Breast epithelium (tissue), 4 donors: ENCODE results near the gene CYTH4. TPM values are rescaled to one million over a fixed set of nuclear protein-coding genes. Genes with fewer than 3 reads are reported as not detected.

Experiments used
- DNase-seq, 2 donors: peaks; one replicate each; pipeline ENCODE4 v3.0.0-alpha.2; 2019; ENCODE audit warnings: low spot score in 2 of 2
- H3K27ac ChIP-seq, 2 donors: fragments of 200-600 bp; sonication (generic) in 1 of 2; one replicate each; pipeline ENCODE4 v1.5.1; 2016 to 2019; ENCODE audit warnings: mild to moderate bottlenecking in 1 of 2
- H3K27me3 ChIP-seq, 2 donors: fragments of 200-600 bp; sonication (generic) in 1 of 2; one replicate each; pipeline versions ENCODE4 v1.5.1 to v1.6.0; 2017 to 2019; ENCODE audit warnings: control low read depth in 1 of 2, mild to moderate bottlenecking in 1 of 2
- H3K36me3 ChIP-seq: fragments of 200-600 bp; one replicate; pipeline ENCODE4 v1.5.1; 2019
- H3K4me1 ChIP-seq, 2 donors: fragments of 200-600 bp; sonication (generic); one replicate each; pipeline ENCODE4 v1.5.1; 2016 to 2019; ENCODE audit warnings: control low read depth in 1 of 2
- H3K4me3 ChIP-seq, 3 donors: fragments of 200-600 bp; sonication (generic); 1 replicate in 2 of 3; 2 replicates in 1 of 3; pipeline ENCODE4 v1.5.1; 2016 to 2019; ENCODE audit warnings: mild to moderate bottlenecking in 3 of 3, moderate library complexity in 2 of 3
- H3K9me3 ChIP-seq, 2 donors: fragments of 200-600 bp; sonication (generic) in 1 of 2; one replicate each; pipeline ENCODE4 v1.5.1; 2016 to 2019; ENCODE audit warnings: control low read depth in 1 of 2
- POLR2A ChIP-seq: fragments of 450-650 bp; IDR thresholded peaks from one replicate; pipeline ENCODE4 v1.6.1; 2016; ENCODE audit warnings: antibody characterized with exemption, mild to moderate bottlenecking, moderate library complexity
- POLR2AphosphoS5 ChIP-seq, 3 donors: sonication (generic); formaldehyde crosslinking; IDR thresholded peaks; one replicate each; pipeline ENCODE4 v1.6.1; 2017; ENCODE audit warnings: antibody characterized with exemption in 3 of 3
- intact Hi-C: fragments of 100-400 bp; cut with DNase I; formaldehyde crosslinking; loops from one replicate; pipeline ENCODE4 v1.15.1; 2023; ENCODE audit warnings: low total_unique reads
- total RNA-seq, 3 donors: library from RNA; depleted of rRNA; stranded (reverse); fragments of >200 nt; gene quantifications; one replicate each; pipeline ENCODE4 v1.1.0, GENCODE V29; 2016
- TF ChIP-seq, protein P1 (sequence below), 3 donors: fragments of 450-650 bp; IDR thresholded peaks; one replicate each; pipeline ENCODE4 v1.5.1; 2016 to 2017; ENCODE audit warnings: antibody characterized with exemption in 3 of 3, mild to moderate bottlenecking in 3 of 3, moderate library complexity in 3 of 3

The CYTH4 gene
- total RNA-seq, 3 donors from 2014 or later: 6.9 to 25.1 (median 10.5) TPM

DNA sequence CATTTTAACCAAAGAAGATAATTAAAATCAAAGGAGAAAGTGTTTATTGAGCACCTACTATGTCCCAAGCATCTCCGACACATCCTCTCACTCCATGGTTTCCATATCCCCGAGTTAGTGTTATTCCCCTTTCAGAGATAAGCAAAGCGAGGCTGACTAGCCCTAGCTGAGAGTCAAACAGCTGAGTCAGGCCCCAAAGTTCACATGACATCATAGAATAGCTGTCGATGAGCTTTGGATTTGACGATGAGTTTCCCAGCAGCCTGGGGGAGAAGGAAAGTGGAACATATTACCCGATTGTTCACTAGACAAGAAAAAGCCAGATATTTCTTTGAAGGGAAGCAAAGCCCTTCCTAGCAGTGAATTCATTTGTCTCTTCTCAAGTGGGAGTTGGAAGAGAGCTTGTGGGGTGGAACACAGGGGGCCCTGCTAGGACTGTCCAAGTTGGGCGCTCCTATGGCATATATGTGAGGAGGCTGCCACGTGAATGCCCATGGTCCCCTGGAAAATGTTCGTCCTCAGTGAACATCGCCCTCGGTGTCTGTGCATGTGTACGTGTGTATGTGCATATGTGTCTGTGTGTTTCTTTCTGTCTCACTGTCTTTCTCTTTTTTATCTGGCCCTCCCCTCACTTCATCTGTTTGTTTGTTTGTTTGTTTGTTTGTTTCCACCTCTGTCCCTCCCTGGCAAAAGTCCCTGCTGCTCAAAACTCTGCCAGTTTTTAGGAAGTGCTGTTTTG lies 493 bp upstream of the CYTH4 start:
- H3K4me1 ChIP-seq: no peaks in the 10 kb centered on the region
- no peaks in the 10 kb centered on the region for H3K36me3 ChIP-seq
- H3K9me3 ChIP-seq: no peaks in the 10 kb centered on the region
- no peak overlapping the region for H3K27ac ChIP-seq
- peaks cover 0 to 24% of the 10 kb centered on the region in 2 donors for H3K27me3 ChIP-seq
- intact Hi-C loops: no loop called here
- peak overlapping the region in 1 of 3 donors; percentile 49 for H3K4me3 ChIP-seq
- TF ChIP-seq, protein P1, sequence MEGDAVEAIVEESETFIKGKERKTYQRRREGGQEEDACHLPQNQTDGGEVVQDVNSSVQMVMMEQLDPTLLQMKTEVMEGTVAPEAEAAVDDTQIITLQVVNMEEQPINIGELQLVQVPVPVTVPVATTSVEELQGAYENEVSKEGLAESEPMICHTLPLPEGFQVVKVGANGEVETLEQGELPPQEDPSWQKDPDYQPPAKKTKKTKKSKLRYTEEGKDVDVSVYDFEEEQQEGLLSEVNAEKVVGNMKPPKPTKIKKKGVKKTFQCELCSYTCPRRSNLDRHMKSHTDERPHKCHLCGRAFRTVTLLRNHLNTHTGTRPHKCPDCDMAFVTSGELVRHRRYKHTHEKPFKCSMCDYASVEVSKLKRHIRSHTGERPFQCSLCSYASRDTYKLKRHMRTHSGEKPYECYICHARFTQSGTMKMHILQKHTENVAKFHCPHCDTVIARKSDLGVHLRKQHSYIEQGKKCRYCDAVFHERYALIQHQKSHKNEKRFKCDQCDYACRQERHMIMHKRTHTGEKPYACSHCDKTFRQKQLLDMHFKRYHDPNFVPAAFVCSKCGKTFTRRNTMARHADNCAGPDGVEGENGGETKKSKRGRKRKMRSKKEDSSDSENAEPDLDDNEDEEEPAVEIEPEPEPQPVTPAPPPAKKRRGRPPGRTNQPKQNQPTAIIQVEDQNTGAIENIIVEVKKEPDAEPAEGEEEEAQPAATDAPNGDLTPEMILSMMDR (IDR thresholded peaks at IDR 0.05): no peak
- TF ChIP-seq POLR2AphosphoS5 (IDR thresholded peaks at IDR 0.05): no peak
- TF ChIP-seq POLR2A: no peak
- DNase-seq: no peak

DNA sequence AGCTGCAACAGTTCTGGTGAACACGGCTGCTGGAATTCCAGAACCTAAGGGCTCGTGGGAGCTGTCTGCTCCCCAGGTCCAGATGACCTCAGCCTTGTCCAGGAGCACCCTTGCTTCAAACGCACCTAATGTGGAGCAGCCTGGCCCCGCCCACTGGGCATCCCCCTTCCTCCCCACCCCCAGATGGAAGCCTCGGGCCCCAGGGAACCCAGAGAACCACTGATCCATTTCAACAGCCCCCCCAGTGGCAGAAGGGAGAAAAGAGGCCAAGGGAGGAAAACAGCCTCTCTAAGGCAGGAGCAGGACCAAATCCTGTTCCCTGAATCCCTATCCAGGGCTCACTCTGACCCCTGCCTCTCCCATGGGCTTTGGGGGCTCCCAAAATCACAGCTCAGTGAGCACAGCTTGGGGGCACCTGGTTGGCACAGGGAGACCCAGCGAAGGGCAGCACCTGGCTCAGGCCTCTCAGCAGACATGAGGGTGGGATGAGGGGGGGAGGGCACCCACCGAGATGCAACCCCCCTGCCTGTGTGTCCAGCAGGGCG lies 1.2 kb downstream of the CYTH4 start:
- DNase-seq: no peak
- intact Hi-C loops: no loop called here
- Histone ChIP-seq H3K27me3 (peaks cover 0 to 24% of the 10 kb centered on the region in 2 donors), H3K27ac (peak overlapping the region in 1 of 2 donors; percentile 48), H3K4me3 (peak overlapping the region; percentile 30 to 49 (median 35)), H3K36me3 (no peaks in the 10 kb centered on the region), H3K4me1 (no peaks in the 10 kb centered on the region), H3K9me3 (no peaks in the 10 kb centered on the region)
- TF ChIP-seq, protein P1 (IDR thresholded peaks at IDR 0.05): no peak
- TF ChIP-seq POLR2AphosphoS5 (IDR thresholded peaks at IDR 0.05): no peak
- no peak for TF ChIP-seq POLR2A

DNA sequence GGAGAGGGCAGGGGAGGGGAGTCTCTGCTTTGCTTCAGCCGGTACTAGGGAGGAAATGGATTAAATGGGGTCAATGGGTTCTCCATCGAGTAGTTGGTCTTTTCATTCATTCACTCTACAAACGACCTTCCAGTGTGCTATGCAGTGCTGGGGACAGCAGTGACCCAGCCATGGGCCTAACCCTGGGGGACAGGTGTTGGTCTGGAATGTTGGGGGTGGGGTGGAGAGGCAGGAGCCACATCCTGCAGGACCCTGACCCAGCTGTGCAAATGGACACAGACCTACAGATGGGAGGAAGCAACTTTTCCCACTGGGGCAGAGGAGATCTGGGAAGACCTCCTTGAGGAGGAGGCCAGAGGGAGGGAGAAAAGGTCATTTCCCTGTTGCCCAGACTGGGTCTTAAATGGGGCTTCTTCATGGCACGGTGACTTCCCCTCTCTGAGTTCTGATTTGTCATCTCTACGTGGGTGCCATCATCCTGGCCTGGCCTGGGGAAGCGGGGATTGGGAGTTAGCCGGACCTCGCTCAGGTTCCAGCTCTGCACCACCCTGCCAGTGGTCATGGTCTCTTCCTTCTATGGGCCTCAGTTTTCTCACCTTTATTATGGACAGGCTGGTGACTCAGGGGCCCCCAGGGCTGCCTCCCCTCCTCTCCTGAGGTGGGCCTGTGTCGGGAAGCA lies 2.0 kb downstream of the CYTH4 start:
- Histone ChIP-seq H3K4me3 (peak overlapping the region; percentile 30 to 49 (median 35)), H3K27ac (peak overlapping the region in 1 of 2 donors; percentile 12)
- intact Hi-C loops: no loop called here

DNA sequence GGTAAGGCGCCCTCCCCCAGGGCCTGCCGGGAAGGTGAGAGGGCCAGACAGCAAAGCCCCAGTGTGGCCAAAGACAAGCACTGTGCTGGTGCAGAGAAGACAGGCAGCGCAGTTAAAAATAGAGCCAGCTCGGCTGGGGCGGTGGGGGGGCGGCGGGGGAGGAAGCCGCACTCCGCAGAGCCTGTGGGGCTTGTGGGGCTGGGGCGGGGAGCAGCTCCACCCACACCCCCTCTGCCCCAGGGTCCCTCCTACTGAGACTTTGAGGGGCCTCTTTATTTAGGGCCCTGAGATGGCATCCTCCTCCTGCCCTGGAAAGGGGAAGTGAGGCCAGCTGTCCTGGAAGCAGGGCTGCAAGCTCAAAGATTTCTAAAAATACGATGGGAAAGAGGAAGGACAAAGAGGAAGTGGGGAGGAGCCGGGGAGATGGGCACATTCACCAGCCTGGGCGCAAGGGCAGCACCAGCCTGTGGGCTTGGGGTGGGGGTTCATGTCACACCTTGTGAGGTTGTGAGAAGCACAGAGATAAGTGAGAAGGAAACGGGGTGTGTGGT lies 2.6 kb downstream of the CYTH4 start:
- H3K9me3 ChIP-seq: no peaks in the 10 kb centered on the region
- peak in 1 of 2 donors; percentile 49 for DNase-seq
- H3K4me1 ChIP-seq: no peaks in the 10 kb centered on the region
- peaks cover 0 to 24% of the 10 kb centered on the region in 2 donors for H3K27me3 ChIP-seq
- no peak for TF ChIP-seq POLR2AphosphoS5 (IDR thresholded peaks at IDR 0.05)
- TF ChIP-seq, protein P1 (IDR thresholded peaks at IDR 0.05): no peak
- TF ChIP-seq POLR2A: no peak
- H3K27ac ChIP-seq: no peak overlapping the region
- H3K4me3 ChIP-seq: peak overlapping the region in 2 of 3 donors; percentile 30 to 49
- intact Hi-C loops: no loop called here
- H3K36me3 ChIP-seq: no peaks in the 10 kb centered on the region

More for the DNA sequence above, 2.0 kb downstream of the CYTH4 start:
- Histone ChIP-seq H3K36me3 (no peaks in the 10 kb centered on the region), H3K4me1 (no peaks in the 10 kb centered on the region), H3K27me3 (peaks cover 0 to 24% of the 10 kb centered on the region in 2 donors), H3K9me3 (no peaks in the 10 kb centered on the region)
- TF ChIP-seq POLR2A (no peak), POLR2AphosphoS5 (IDR thresholded peaks at IDR 0.05) (no peak)
- TF ChIP-seq, protein P1 (IDR thresholded peaks at IDR 0.05): no peak
- DNase-seq: no peak
